ENCODE results near the gene UBE2I. TPM values are rescaled to one million over a fixed set of nuclear protein-coding genes. Genes with fewer than 3 reads are reported as not detected.

UBE2I gene
- total RNA-seq, 1 experiment from 2014 or later: 271 TPM

- peaks cover 20% of the 10 kb centered on the region for H3K4me1 ChIP-seq (replicated peaks; ENCODE audit: insufficient read depth)
- ChIA-PET POLR2A (ENCODE audit: unreplicated experiment) (no interaction called here), CTCF (no interaction called here)
- DNase-seq: no peak
- no peak overlapping the region for H2AFZ ChIP-seq
- no peak for TF ChIP-seq EZH2 (IDR thresholded peaks at IDR 0.05; ENCODE audit: low read depth)
- TF ChIP-seq, protein P1, sequence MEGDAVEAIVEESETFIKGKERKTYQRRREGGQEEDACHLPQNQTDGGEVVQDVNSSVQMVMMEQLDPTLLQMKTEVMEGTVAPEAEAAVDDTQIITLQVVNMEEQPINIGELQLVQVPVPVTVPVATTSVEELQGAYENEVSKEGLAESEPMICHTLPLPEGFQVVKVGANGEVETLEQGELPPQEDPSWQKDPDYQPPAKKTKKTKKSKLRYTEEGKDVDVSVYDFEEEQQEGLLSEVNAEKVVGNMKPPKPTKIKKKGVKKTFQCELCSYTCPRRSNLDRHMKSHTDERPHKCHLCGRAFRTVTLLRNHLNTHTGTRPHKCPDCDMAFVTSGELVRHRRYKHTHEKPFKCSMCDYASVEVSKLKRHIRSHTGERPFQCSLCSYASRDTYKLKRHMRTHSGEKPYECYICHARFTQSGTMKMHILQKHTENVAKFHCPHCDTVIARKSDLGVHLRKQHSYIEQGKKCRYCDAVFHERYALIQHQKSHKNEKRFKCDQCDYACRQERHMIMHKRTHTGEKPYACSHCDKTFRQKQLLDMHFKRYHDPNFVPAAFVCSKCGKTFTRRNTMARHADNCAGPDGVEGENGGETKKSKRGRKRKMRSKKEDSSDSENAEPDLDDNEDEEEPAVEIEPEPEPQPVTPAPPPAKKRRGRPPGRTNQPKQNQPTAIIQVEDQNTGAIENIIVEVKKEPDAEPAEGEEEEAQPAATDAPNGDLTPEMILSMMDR (conservative IDR thresholded peaks at IDR 0.05): no peak
- H3K9me3 ChIP-seq (ENCODE audit: insufficient read depth, low read depth): no peaks in the 10 kb centered on the region
- H3K36me3 ChIP-seq (ENCODE audit: low read depth): no peaks in the 10 kb centered on the region
- no peak overlapping the region for H3K4me2 ChIP-seq
- H3K4me3 ChIP-seq: no peak overlapping the region
- H3K27me3 ChIP-seq (ENCODE audit: insufficient read depth, low read depth): no peaks in the 10 kb centered on the region
- H3F3A ChIP-seq (ENCODE audit: insufficient read depth, low read depth): peaks cover 4% of the 10 kb centered on the region
- no peaks in the 10 kb centered on the region for H3K9me2 ChIP-seq (ENCODE audit: insufficient read depth)
- H3K79me2 ChIP-seq (ENCODE audit: low read depth): peaks cover 45% of the 10 kb centered on the region
- no TSS peak for BruUV-seq (replicated peaks)
- H3K27ac ChIP-seq: no peak overlapping the region
- intact Hi-C loops (cut with micrococcal nuclease; ENCODE audit: unreplicated experiment): no loop called here
- peaks cover 16% of the 10 kb centered on the region; the same call in 1 of the 2 replicates for H4K20me1 ChIP-seq (ENCODE audit: insufficient read depth)
Observed at GRCh38 chr16:1375298-1375640, 65.8 kb downstream of the UBE2I start.

DNA sequence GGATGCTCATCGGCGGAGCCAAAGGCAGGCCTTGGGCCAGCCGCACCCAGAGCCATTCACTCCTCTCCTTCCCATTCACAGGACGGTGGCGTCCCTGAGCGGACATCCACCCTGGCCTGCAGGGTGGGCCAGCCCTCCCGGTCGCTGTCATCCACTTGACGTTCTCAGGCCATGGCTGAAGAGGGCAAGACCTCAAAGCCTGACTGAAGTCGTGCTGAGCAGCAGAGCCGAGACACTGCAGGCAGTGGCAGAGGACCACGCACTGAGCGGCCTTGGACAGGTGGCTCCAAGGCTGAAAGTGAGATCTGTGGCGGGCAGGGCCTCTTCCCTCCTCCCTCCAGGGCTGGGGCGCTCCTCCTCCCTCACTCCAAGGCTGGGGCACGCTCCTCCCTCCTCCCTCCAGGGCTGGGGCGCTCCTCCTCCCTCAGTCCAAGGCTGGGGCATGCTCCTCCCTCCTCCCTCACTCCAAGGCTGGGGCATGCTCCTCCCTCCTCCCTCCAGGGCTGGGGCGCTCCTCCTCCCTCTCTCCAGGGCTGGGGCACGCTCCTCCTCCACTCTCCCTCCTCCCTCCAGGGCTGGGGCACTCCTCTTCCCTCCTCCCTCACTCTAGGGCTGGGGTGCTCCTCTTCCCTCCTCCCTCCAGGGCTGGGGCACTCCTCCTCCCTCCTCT, 66.4 kb downstream of the UBE2I start:
- ChIA-PET POLR2A (ENCODE audit: unreplicated experiment) (no interaction called here), CTCF (no interaction called here)
- Histone ChIP-seq H3K4me3 (no peak overlapping the region), H3K27ac (no peak overlapping the region), H3K9me2 (ENCODE audit: insufficient read depth) (no peaks in the 10 kb centered on the region), H3K4me1 (replicated peaks; ENCODE audit: insufficient read depth) (peaks cover 21% of the 10 kb centered on the region), H3K4me2 (no peak overlapping the region), H4K20me1 (ENCODE audit: insufficient read depth) (peaks cover 16% of the 10 kb centered on the region; the same call in 1 of the 2 replicates), H3K79me2 (ENCODE audit: low read depth) (peaks cover 45% of the 10 kb centered on the region), H3K9me3 (ENCODE audit: insufficient read depth, low read depth) (no peaks in the 10 kb centered on the region), H3F3A (ENCODE audit: insufficient read depth, low read depth) (peaks cover 7% of the 10 kb centered on the region), H3K27me3 (ENCODE audit: insufficient read depth, low read depth) (no peaks in the 10 kb centered on the region), H3K36me3 (ENCODE audit: low read depth) (no peaks in the 10 kb centered on the region), H2AFZ (no peak overlapping the region)
- no peak for DNase-seq
- no TSS peak for BruUV-seq (replicated peaks)
- intact Hi-C loops (cut with micrococcal nuclease; ENCODE audit: unreplicated experiment): no loop called here
- TF ChIP-seq, protein P1 (conservative IDR thresholded peaks at IDR 0.05): no peak
- TF ChIP-seq EZH2 (IDR thresholded peaks at IDR 0.05; ENCODE audit: low read depth): no peak

Other genes starting within 250 kb of the UBE2I start
- gene SSTR5, start 236.9 kb upstream of the UBE2I start, total RNA-seq (2021): not detected in 2 replicates
- gene C1QTNF8, start 213.4 kb upstream of the UBE2I start, total RNA-seq (2021): not detected in 2 replicates
- 0.08 TPM in 1 of 2 replicates, not detected in the other for gene CACNA1H, start 156.5 kb upstream of the UBE2I start, total RNA-seq (2021)
- gene TPSG1, start 84.4 kb upstream of the UBE2I start, total RNA-seq (2021): not detected in 2 replicates
- not detected in 2 replicates for gene TPSB2, start 79.5 kb upstream of the UBE2I start, total RNA-seq (2021)
- not detected in 2 replicates for gene TPSAB1, start 68.9 kb upstream of the UBE2I start, total RNA-seq (2021)
- not detected in 2 replicates for gene TPSD1, start 53.6 kb upstream of the UBE2I start, total RNA-seq (2021)
- gene BAIAP3, start 24.0 kb downstream of the UBE2I start, total RNA-seq (2021): 35.0 and 47.3 TPM in 2 replicates
- 69.5 and 108 TPM in 2 replicates for gene TSR3, start 42.2 kb downstream of the UBE2I start, total RNA-seq (2021)
- gene GNPTG, start 42.3 kb downstream of the UBE2I start, total RNA-seq (2021): 40.6 and 50.7 TPM in 2 replicates
- gene UNKL, start 105.1 kb downstream of the UBE2I start, total RNA-seq (2021): 111 and 112 TPM in 2 replicates
- gene UQCC4, start 111.1 kb downstream of the UBE2I start, total RNA-seq (2021): 21.7 and 27.5 TPM in 2 replicates
- not detected in 2 replicates for gene PERCC1, start 121.4 kb downstream of the UBE2I start, total RNA-seq (2021)
- gene CCDC154, start 134.9 kb downstream of the UBE2I start, total RNA-seq (2021): 2.4 and 2.8 TPM in 2 replicates
- gene CLCN7, start 165.4 kb downstream of the UBE2I start, total RNA-seq (2021): 110 and 111 TPM in 2 replicates
- 0.39 TPM in 1 of 2 replicates, not detected in the other for gene PTX4, start 179.3 kb downstream of the UBE2I start, total RNA-seq (2021)
- 56.0 and 67.6 TPM in 2 replicates for gene TELO2, start 183.7 kb downstream of the UBE2I start, total RNA-seq (2021)
- gene TMEM204, start 224.0 kb downstream of the UBE2I start, total RNA-seq (2021): not detected in 2 replicates